Neural cell (in vitro differentiated cells): ENCODE measurements around the gene RNGTT. TPM values are rescaled to one million over a fixed set of nuclear protein-coding genes. Genes with fewer than 3 reads are reported as not detected.

Experiments
- H2AFZ ChIP-seq: fragments of 200-600, 300-800 bp; sonication (generic), shearing (Covaris generic); 2 replicates; pipeline ENCODE4 v1.6.0; 2014; ENCODE audit warnings: low read depth, mild to moderate bottlenecking, antibody characterized with exemption, low read length, moderate library complexity
- H3F3A ChIP-seq: fragments of 200-600 bp; shearing (Covaris generic); 2 replicates; pipeline ENCODE4 v1.6.1; 2016; ENCODE audit warnings: mild to moderate bottlenecking, moderate library complexity, mixed read lengths, antibody characterized with exemption, low read length; ENCODE audit not compliant: insufficient read depth, poor library complexity, severe bottlenecking
- H3K27ac ChIP-seq: fragments of 200-600, 300-800 bp; sonication (generic), shearing (Covaris generic); 2 replicates; pipeline ENCODE4 v1.5.1; 2014; ENCODE audit warnings: mild to moderate bottlenecking, low read length, moderate library complexity
- H3K27me3 ChIP-seq: fragments of 300-800, 200-600 bp; sonication (generic), shearing (Covaris generic); 2 replicates; pipeline ENCODE4 v1.6.0; 2014; ENCODE audit warnings: mild to moderate bottlenecking, low read depth, low read length, moderate library complexity; ENCODE audit not compliant: insufficient read depth
- H3K36me3 ChIP-seq: fragments of 300-800, 200-600 bp; sonication (generic), shearing (Covaris generic); 2 replicates; pipeline ENCODE4 v1.5.1; 2014; ENCODE audit warnings: mild to moderate bottlenecking, antibody characterized with exemption, low read length, moderate library complexity; ENCODE audit not compliant: insufficient read depth
- H3K4me2 ChIP-seq: fragments of 300-800, 200-600 bp; sonication (generic), shearing (Covaris generic); 2 replicates; pipeline ENCODE4 v1.6.0; 2014; ENCODE audit warnings: mild to moderate bottlenecking, low read length
- H3K4me3 ChIP-seq: fragments of 300-800, 200-600 bp; sonication (generic), shearing (Covaris generic); 2 replicates; pipeline ENCODE4 v1.5.1; 2014; ENCODE audit warnings: mild to moderate bottlenecking, low read length, moderate library complexity
- H3K79me2 ChIP-seq: fragments of 200-600 bp; shearing (Covaris generic); replicated peaks from 2 replicates; pipeline ENCODE4 v1.6.0; 2014; ENCODE audit warnings: mild to moderate bottlenecking, low read length, moderate library complexity; ENCODE audit not compliant: insufficient read depth
- H3K9ac ChIP-seq: fragments of 300-800, 200-600 bp; sonication (generic), shearing (Covaris generic); 2 replicates; pipeline ENCODE4 v1.6.1; 2016; ENCODE audit warnings: mild to moderate bottlenecking, low read length, mixed read lengths
- H3K9me2 ChIP-seq: fragments of 200-600 bp; shearing (Covaris generic); 2 replicates; pipeline ENCODE4 v1.6.1; 2016; ENCODE audit warnings: mild to moderate bottlenecking, low read length, mixed read lengths; ENCODE audit not compliant: insufficient read depth
- H3K9me3 ChIP-seq: fragments of 200-600, 300-800 bp; sonication (generic), shearing (Covaris generic); 2 replicates; pipeline ENCODE4 v1.6.1; 2016; ENCODE audit warnings: mild to moderate bottlenecking, mixed run types, low read length, moderate library complexity, mixed read lengths
- H4K20me1 ChIP-seq: fragments of 200-600 bp; shearing (Covaris generic); 2 replicates; pipeline ENCODE4 v1.6.1; 2016; ENCODE audit warnings: mild to moderate bottlenecking, mixed run types; ENCODE audit not compliant: insufficient read depth
- EP300 ChIP-seq: fragments of 450-650 bp; conservative IDR thresholded peaks from 2 replicates; pipeline ENCODE4 v1.6.1; 2014; ENCODE audit warnings: antibody characterized with exemption, mild to moderate bottlenecking, moderate library complexity; ENCODE audit not compliant: poor library complexity, severe bottlenecking
- EZH2 ChIP-seq: fragments of 200-600, 300-800 bp; shearing (Covaris generic), sonication (generic); IDR thresholded peaks from 2 replicates; pipeline ENCODE4 v1.6.1; 2014; ENCODE audit warnings: antibody characterized with exemption, low read length, borderline replicate concordance, mild to moderate bottlenecking; ENCODE audit not compliant: insufficient read depth, poor library complexity, severe bottlenecking
- MXI1 ChIP-seq: fragments of 450-650 bp; conservative IDR thresholded peaks from 2 replicates; pipeline ENCODE4 v1.6.1; 2014; ENCODE audit warnings: antibody characterized with exemption, mild to moderate bottlenecking; ENCODE audit not compliant: poor library complexity, severe bottlenecking
- POLR2AphosphoS5 ChIP-seq: IDR thresholded peaks from 2 replicates; pipeline ENCODE4 v1.6.1; 2012
- RAD21 ChIP-seq: fragments of 450-650 bp; conservative IDR thresholded peaks from 2 replicates; pipeline ENCODE4 v1.6.1; 2014; ENCODE audit warnings: antibody characterized with exemption, mild to moderate bottlenecking, moderate library complexity
- SMC3 ChIP-seq: fragments of 450-650 bp; conservative IDR thresholded peaks from 2 replicates; pipeline ENCODE4 v1.6.1; 2014; ENCODE audit warnings: antibody characterized with exemption, mild to moderate bottlenecking, moderate library complexity; ENCODE audit not compliant: poor library complexity
- TAF1 ChIP-seq: IDR thresholded peaks from 2 replicates; pipeline ENCODE4 v1.6.1; 2012; ENCODE audit warnings: low read depth
- polyA plus RNA-seq: library from polyadenylated mRNA; depleted of rRNA; stranded (reverse); fragments of >200 nt; gene quantifications from 2 replicates; pipeline ENCODE4 v1.2.3, GENCODE V29; 2014
- TF ChIP-seq, protein P1 (sequence below): fragments of 450-650 bp; IDR thresholded peaks from 2 replicates; pipeline ENCODE4 v1.5.1; 2014; ENCODE audit warnings: antibody characterized with exemption, mild to moderate bottlenecking, moderate library complexity; ENCODE audit not compliant: poor library complexity, severe bottlenecking
- TF ChIP-seq, protein P2 (sequence below): IDR thresholded peaks from 2 replicates; pipeline ENCODE4 v1.6.1; 2012; ENCODE audit warnings: borderline replicate concordance

RNGTT gene
- polyA plus RNA-seq, 1 donor from 2014 or later: 28.3 TPM

DNA sequence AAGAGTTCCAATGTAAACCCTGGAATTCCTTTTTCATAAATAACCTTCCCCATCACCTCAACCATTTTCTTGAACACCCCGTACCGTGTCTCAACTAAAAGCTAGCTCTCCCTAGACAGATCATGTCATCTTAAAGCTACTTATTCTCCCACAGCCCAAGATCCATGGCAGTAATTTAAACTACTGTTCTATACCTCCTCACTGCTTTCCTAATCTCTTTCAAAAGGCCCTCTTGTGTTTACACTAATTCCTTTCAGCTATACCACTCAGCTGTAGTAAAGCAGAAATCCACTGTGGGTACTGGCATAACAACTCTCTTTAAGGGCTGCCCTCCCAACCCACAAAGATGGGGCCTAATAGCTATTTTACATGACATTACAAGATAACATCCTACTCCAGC is 67.5 kb downstream of the RNGTT start:
- no peaks in the 10 kb centered on the region for H4K20me1 ChIP-seq
- no peaks in the 10 kb centered on the region for H3K36me3 ChIP-seq
- no peaks in the 10 kb centered on the region for H3F3A ChIP-seq
- H3K4me2 ChIP-seq: no peak overlapping the region
- H3K27ac ChIP-seq: no peak overlapping the region
- no peak overlapping the region for H3K9ac ChIP-seq
- H3K9me3 ChIP-seq: no peaks in the 10 kb centered on the region
- TF ChIP-seq SMC3: no peak
- TF ChIP-seq, protein P1, sequence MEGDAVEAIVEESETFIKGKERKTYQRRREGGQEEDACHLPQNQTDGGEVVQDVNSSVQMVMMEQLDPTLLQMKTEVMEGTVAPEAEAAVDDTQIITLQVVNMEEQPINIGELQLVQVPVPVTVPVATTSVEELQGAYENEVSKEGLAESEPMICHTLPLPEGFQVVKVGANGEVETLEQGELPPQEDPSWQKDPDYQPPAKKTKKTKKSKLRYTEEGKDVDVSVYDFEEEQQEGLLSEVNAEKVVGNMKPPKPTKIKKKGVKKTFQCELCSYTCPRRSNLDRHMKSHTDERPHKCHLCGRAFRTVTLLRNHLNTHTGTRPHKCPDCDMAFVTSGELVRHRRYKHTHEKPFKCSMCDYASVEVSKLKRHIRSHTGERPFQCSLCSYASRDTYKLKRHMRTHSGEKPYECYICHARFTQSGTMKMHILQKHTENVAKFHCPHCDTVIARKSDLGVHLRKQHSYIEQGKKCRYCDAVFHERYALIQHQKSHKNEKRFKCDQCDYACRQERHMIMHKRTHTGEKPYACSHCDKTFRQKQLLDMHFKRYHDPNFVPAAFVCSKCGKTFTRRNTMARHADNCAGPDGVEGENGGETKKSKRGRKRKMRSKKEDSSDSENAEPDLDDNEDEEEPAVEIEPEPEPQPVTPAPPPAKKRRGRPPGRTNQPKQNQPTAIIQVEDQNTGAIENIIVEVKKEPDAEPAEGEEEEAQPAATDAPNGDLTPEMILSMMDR: no peak
- no peak for TF ChIP-seq EP300
- TF ChIP-seq POLR2AphosphoS5: no peak
- TF ChIP-seq EZH2: no peak
- TF ChIP-seq TAF1: no peak
- TF ChIP-seq, protein P2, sequence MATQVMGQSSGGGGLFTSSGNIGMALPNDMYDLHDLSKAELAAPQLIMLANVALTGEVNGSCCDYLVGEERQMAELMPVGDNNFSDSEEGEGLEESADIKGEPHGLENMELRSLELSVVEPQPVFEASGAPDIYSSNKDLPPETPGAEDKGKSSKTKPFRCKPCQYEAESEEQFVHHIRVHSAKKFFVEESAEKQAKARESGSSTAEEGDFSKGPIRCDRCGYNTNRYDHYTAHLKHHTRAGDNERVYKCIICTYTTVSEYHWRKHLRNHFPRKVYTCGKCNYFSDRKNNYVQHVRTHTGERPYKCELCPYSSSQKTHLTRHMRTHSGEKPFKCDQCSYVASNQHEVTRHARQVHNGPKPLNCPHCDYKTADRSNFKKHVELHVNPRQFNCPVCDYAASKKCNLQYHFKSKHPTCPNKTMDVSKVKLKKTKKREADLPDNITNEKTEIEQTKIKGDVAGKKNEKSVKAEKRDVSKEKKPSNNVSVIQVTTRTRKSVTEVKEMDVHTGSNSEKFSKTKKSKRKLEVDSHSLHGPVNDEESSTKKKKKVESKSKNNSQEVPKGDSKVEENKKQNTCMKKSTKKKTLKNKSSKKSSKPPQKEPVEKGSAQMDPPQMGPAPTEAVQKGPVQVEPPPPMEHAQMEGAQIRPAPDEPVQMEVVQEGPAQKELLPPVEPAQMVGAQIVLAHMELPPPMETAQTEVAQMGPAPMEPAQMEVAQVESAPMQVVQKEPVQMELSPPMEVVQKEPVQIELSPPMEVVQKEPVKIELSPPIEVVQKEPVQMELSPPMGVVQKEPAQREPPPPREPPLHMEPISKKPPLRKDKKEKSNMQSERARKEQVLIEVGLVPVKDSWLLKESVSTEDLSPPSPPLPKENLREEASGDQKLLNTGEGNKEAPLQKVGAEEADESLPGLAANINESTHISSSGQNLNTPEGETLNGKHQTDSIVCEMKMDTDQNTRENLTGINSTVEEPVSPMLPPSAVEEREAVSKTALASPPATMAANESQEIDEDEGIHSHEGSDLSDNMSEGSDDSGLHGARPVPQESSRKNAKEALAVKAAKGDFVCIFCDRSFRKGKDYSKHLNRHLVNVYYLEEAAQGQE: no peak
- no peak for TF ChIP-seq MXI1
- H3K27me3 ChIP-seq: no peaks in the 10 kb centered on the region
- no peak overlapping the region for H3K4me3 ChIP-seq
- H3K79me2 ChIP-seq: no peaks in the 10 kb centered on the region
- no peaks in the 10 kb centered on the region for H3K9me2 ChIP-seq
- no peak overlapping the region for H2AFZ ChIP-seq

DNA sequence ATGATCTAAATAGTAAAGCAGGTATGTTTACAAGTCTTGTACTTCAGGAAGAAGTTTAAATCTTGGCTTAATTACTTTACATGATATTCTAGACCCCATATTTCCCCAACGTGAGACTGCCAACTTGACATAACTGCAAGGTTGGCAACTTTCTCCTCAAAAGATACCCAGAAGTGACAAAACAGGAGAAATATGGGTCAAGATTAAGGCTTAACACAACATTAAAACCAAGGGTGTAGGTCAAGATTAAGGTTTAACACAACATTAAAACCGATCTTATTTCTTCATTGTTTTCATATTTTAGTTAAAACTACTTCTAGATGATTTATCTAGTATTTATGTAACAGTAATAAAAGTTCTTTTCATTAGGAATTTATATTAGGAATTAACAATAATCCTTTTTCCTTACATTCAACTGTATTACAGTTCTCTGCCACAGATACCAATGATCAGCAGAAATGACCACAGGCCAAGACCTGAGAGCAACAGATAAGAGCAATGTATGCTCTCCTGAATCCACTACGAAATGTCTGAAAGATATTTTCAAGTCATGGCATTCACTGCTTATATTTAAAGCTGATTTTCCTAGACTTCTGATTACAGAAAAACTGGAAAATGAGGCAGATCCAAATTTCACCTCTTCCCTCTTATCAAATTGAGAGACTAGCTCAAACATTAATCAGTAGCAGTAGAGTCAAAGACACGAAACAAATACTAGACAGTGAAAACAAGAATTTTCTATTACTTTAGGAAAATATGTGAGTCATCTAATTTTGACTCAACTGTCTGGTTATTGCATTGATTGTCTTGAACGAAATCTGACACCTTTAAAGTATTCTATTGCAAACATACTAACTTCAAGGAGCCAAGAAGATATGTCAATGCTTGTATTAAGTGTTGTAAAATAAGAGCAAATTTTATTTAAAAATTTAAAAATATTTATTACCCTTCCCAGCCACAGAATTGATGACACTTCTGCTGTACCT is 72.3 kb downstream of the RNGTT start:
- no peak overlapping the region for H2AFZ ChIP-seq
- H3K9me3 ChIP-seq: no peaks in the 10 kb centered on the region
- TF ChIP-seq RAD21: no peak
- TF ChIP-seq, protein P1: no peak
- TF ChIP-seq MXI1: no peak
- TF ChIP-seq EP300: no peak
- TF ChIP-seq TAF1: no peak
- no peak for TF ChIP-seq EZH2
- TF ChIP-seq, protein P2: no peak
- TF ChIP-seq POLR2AphosphoS5: no peak
- TF ChIP-seq SMC3: no peak
- H4K20me1 ChIP-seq: no peaks in the 10 kb centered on the region
- no peaks in the 10 kb centered on the region for H3K79me2 ChIP-seq
- H3K4me3 ChIP-seq: no peak overlapping the region
- no peak overlapping the region for H3K4me2 ChIP-seq
- H3F3A ChIP-seq: no peaks in the 10 kb centered on the region
- H3K36me3 ChIP-seq: no peaks in the 10 kb centered on the region
- no peaks in the 10 kb centered on the region for H3K27me3 ChIP-seq
- H3K9ac ChIP-seq: no peak overlapping the region
- no peaks in the 10 kb centered on the region for H3K9me2 ChIP-seq
- no peak overlapping the region for H3K27ac ChIP-seq
